Sigmoid colon (tissue), 4 donors: ENCODE data around the gene MAGEC3.

Experiments
- CTCF ChIP-seq, 4 experiments: fragments of 450-650 bp in 3 of 4; fragments of 200-600 bp in 1 of 4; IDR thresholded peaks; one replicate each; pipeline ENCODE4 v1.5.1; 2016 to 2019; ENCODE audit warnings: antibody characterized with exemption in 4 of 4, mild to moderate bottlenecking in 3 of 4, moderate library complexity in 2 of 4
- POLR2A ChIP-seq, 2 donors: fragments of 450-650 bp; IDR thresholded peaks; one replicate each; pipeline ENCODE4 v1.6.1; 2016; ENCODE audit warnings: antibody characterized with exemption in 2 of 2, mild to moderate bottlenecking in 2 of 2, moderate library complexity in 2 of 2
- POLR2AphosphoS5 ChIP-seq, 4 donors: sonication (generic); formaldehyde crosslinking; IDR thresholded peaks; one replicate each; pipeline ENCODE4 v1.6.1; 2017; ENCODE audit warnings: antibody characterized with exemption in 4 of 4

- TF ChIP-seq CTCF (IDR thresholded peaks at IDR 0.05) (no peak), POLR2AphosphoS5 (IDR thresholded peaks at IDR 0.05) (no peak), POLR2A (IDR thresholded peaks at IDR 0.05) (no peak)
These were observed 64.2 kb downstream of the MAGEC3 start for GRCh38 chrX:141902366-141902765.
